GM19240 (cell line): ENCODE measurements around the gene ZHX3.
A peak's percentile ranks its signal among the peaks of the same experiment; 100 is the strongest.

Experiments used
- DNase-seq: peaks from one replicate; pipeline ENCODE4 v3.0.0; 2011; ENCODE audit warnings: low spot score; ENCODE audit not compliant: insufficient read length

ZHX3 gene

GRCh38 chr20:41355598-41356203 is 38.2 kb upstream of the ZHX3 start:
- no peak for DNase-seq

GRCh38 chr20:41355192-41355591 is 37.7 kb upstream of the ZHX3 start:
- DNase-seq = no peak

GRCh38 chr20:41353530-41353929 is 36.0 kb upstream of the ZHX3 start:
- DNase-seq = no peak

- DNase-seq = no peak
These were observed 35.1 kb upstream of the ZHX3 start for GRCh38 chr20:41352666-41353065.

- DNase-seq = no peak
These were observed 34.6 kb upstream of the ZHX3 start for GRCh38 chr20:41352106-41352505.

- no peak for DNase-seq
These were observed 33.0 kb upstream of the ZHX3 start for GRCh38 chr20:41350408-41350962.

- DNase-seq = no peak
These were observed 32.4 kb upstream of the ZHX3 start for GRCh38 chr20:41349943-41350342.

GRCh38 chr20:41349266-41349665 is 31.7 kb upstream of the ZHX3 start:
- DNase-seq = no peak

GRCh38 chr20:41348430-41349172 is 31.1 kb upstream of the ZHX3 start:
- DNase-seq = no peak

- no peak for DNase-seq
These were observed 30.2 kb upstream of the ZHX3 start for GRCh38 chr20:41347523-41348429.

GRCh38 chr20:41345729-41346067 is 28.2 kb upstream of the ZHX3 start:
- DNase-seq = no peak

- no peak for DNase-seq
These were observed 27.6 kb upstream of the ZHX3 start for GRCh38 chr20:41344938-41345728.

- DNase-seq = no peak
These were observed 26.9 kb upstream of the ZHX3 start for GRCh38 chr20:41344477-41344876.

GRCh38 chr20:41342474-41343464 is 25.2 kb upstream of the ZHX3 start:
- DNase-seq = no peak

GRCh38 chr20:41340327-41341055 is 23.0 kb upstream of the ZHX3 start, which contains the start of gene LPIN3:
LPIN3 (plus strand) TSS chr20:41340821; CDS start chr20:41345804, 4,983 bp downstream.
- DNase-seq = peak; percentile 46

GRCh38 chr20:41339957-41340326 is 22.4 kb upstream of the ZHX3 start:
- peak; percentile 72 for DNase-seq

- no peak for DNase-seq
These were observed 19.4 kb upstream of the ZHX3 start for GRCh38 chr20:41336711-41337492.

- DNase-seq = no peak
These were observed 18.1 kb upstream of the ZHX3 start for GRCh38 chr20:41335591-41335990.
